Stimulated activated naive B cell treated with anti-CD40 and anti-IgM and Interleukin-4, amounts not matched to agents 10 μg/mL and 1 μg/mL and 100 μg/mL, for 72 hours (primary cell): ENCODE results near the gene IFNG.
"Not testable (repeated sequence)": the region's sequence is repeated elsewhere in the genome, so short reads cannot be mapped to it uniquely, and the experiment has no call there.

Source experiments
- ATAC-seq, 2 donors: fragments of 150-1000 bp; cut with Tn5 transposase; replicated peaks; 2 replicates each; pipeline ENCODE4 v1.10.0; 2021; ENCODE audit warnings: moderate library complexity in 1 of 2
- DNase-seq: peaks from one replicate; pipeline ENCODE4 v3.0.0; 2021
- H3K27ac Mint-ChIP-seq: one replicate; pipeline ENCODE4 v1.8.0; 2022; ENCODE audit warnings: mild to moderate bottlenecking, mixed read lengths
- H3K27me3 Mint-ChIP-seq, 2 donors: one replicate each; pipeline ENCODE4 v1.8.0; 2022; ENCODE audit warnings: mixed read lengths in 2 of 2
- H3K36me3 Mint-ChIP-seq, 2 donors: one replicate each; pipeline ENCODE4 v1.8.0; 2022; ENCODE audit warnings: mixed read lengths in 2 of 2, mild to moderate bottlenecking in 1 of 2
- H3K4me1 Mint-ChIP-seq, 2 donors: one replicate each; pipeline ENCODE4 v1.8.0; 2022; ENCODE audit warnings: mixed read lengths in 2 of 2, mild to moderate bottlenecking in 1 of 2
- H3K4me3 Mint-ChIP-seq, 2 donors: one replicate each; pipeline ENCODE4 v1.8.0; 2022; ENCODE audit warnings: mild to moderate bottlenecking in 2 of 2, mixed read lengths in 2 of 2, moderate library complexity in 1 of 2
- H3K9me3 Mint-ChIP-seq, 2 donors: one replicate each; pipeline ENCODE4 v1.8.0; 2022; ENCODE audit warnings: mixed read lengths in 2 of 2, mild to moderate bottlenecking in 1 of 2

The IFNG gene

DNA sequence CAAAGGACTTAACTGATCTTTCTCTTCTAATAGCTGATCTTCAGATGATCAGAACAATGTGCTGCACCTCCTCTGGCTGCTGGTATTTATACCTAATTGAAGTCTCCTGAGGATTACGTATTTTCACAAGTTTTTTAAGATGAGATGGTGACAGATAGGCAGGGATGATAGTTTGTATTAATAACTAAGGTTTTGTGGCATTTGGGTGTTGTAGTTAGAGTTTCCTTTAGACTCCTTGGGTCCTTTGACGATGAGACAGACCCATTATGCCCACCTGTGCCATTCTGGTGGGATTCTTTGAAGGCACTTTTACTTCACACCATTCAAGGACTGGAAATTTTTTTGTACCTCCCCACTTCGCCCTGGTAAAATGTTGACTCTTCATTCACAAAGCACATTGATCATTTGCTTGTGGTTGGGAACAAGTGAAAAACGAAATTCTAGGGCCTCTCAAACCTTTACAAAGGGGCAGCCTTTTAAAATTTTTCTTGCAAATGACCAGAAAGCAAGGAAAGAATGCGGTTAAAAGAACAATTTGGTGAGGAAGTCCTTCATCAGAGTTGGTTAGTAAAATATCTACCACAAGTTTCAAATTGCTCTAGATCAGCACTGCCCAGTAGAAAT, at the start of gene IFNG:
Gene IFNG, minus strand, starts transcription at position 60 of the 624 bp plus-strand sequence. CDS start 125 bp downstream, outside the sequence.
- no peaks in the 10 kb centered on the region for H3K9me3 Mint-ChIP-seq
- ATAC-seq (no peak), DNase-seq (no peak)
- H3K27me3 Mint-ChIP-seq, result no peaks in the 10 kb centered on the region
- no peaks in the 10 kb centered on the region for H3K36me3 Mint-ChIP-seq
- no peak within 1 kb of the TSS for H3K4me3 Mint-ChIP-seq
- H3K27ac Mint-ChIP-seq, result no peak within 1 kb of the TSS
- H3K4me1 Mint-ChIP-seq, result peaks cover 7 to 20% of the 10 kb centered on the region in 2 donors

DNA sequence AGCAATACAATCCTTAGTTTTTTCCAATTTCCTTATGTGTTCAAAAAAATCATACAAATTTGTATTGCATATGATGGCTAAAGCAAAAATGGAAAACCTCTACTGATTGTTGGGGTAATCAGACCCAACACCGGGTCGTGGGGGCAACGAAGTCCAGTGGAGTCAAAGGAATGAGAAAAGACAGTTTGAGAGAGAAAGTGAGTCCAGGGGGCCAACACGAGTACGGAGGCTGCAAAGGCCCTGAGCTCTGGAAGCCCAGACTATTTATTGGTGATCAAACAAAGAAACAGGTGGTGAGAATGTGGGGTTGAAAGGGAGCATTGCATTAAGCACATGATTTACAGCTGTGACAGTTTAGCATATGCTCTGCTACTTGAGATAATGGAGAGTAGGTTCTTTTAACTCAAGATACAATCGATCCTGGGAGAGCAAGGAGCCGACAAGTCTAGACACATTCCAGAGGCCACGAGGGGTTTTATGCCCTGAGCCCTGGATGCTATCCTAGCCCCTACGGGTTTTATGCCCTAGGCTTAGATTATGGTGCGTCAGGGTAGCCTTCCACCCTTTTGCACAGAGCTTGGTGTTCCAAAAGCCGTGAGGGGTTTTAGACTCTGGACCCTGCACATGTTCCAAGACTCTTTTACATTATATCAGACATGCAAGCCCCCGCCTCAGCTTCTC, 49.6 kb upstream of the IFNG start:
- H3K4me1 Mint-ChIP-seq, H3K4me3 Mint-ChIP-seq: not testable (repeated sequence)

DNA sequence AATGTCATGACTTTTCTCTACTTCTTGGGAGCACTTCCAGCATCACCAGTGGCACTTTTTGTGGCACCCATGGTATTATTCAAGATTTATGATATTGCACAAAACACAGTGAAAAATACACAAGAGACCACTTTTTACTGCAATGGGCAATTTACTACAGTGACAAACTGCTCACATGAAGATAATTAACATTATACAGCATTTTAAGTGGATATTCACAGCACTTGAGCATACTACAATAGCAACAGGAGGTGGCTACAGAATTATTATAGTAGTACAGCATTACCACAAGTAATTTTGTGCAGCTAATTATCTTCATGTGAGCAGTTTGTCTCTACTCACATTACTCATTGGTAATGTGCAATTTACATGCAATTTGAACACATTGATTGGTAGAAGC, 47.7 kb upstream of the IFNG start:
- Mint-ChIP-seq H3K4me1 (no peaks in the 10 kb centered on the region), H3K36me3 (no peaks in the 10 kb centered on the region), H3K4me3 (no peak overlapping the region), H3K27ac (no peak overlapping the region), H3K27me3 (peaks cover 0 to 15% of the 10 kb centered on the region in 2 donors), H3K9me3 (no peaks in the 10 kb centered on the region)
- DNase-seq (no peak), ATAC-seq (no peak)

More for the DNA sequence above, 49.6 kb upstream of the IFNG start:
- DNase-seq, ATAC-seq, H3K9me3 Mint-ChIP-seq, H3K27ac Mint-ChIP-seq, H3K36me3 Mint-ChIP-seq: not testable (repeated sequence)
- H3K27me3 Mint-ChIP-seq, result peaks cover 0 to 15% of the 10 kb centered on the region in 2 donors

DNA sequence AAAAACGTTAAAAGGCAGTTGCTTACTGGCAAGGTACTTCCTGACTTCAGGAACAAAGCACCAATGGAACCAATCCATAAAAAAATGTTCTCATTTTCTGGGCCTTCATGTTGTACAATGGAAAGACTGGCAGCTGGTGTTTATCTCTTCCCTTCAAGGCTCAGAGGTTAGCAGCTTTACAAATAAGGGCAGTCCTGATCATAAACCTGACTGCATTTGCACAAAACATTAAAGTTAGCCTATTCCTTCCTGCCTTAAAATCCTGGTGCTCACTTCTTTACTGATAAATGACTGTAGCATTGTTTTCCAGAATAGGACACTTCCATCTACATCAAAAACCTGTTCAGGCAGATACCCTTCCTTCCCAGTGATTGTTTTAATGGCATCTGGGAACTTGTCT, 46.9 kb upstream of the IFNG start:
- no peak for ATAC-seq
- H3K4me1 Mint-ChIP-seq, result no peaks in the 10 kb centered on the region
- no peak for DNase-seq
- no peaks in the 10 kb centered on the region for H3K36me3 Mint-ChIP-seq
- H3K9me3 Mint-ChIP-seq, result no peaks in the 10 kb centered on the region
- no peak overlapping the region for H3K4me3 Mint-ChIP-seq
- no peak overlapping the region for H3K27ac Mint-ChIP-seq
- peaks cover 0 to 7% of the 10 kb centered on the region in 2 donors for H3K27me3 Mint-ChIP-seq

DNA sequence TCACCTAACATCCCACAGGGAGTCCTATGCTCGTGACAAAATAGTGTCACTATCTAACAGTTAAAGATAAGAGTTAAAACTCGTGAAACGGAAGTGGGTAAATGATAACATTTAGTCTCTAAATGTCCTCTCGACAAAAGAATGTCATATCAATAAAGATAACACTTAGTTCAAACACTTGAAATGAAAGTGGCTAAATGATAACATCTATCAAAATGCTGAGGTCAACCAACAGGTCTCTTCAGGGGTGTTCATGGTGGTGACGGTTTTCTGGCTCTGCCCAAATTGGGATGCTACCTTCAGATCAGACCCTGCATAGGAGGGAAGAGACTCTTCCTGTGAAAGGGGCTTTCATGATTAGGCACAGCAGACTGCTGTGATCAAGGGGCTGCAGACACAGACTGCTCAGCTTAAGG, 43.9 kb upstream of the IFNG start:
- DNase-seq (no peak), ATAC-seq (no peak)
- H3K36me3 Mint-ChIP-seq, result no peaks in the 10 kb centered on the region
- H3K4me1 Mint-ChIP-seq, result no peaks in the 10 kb centered on the region
- no peak overlapping the region for H3K4me3 Mint-ChIP-seq
- H3K9me3 Mint-ChIP-seq, result no peaks in the 10 kb centered on the region
- H3K27me3 Mint-ChIP-seq, result no peaks in the 10 kb centered on the region
- H3K27ac Mint-ChIP-seq, result no peak overlapping the region

DNA sequence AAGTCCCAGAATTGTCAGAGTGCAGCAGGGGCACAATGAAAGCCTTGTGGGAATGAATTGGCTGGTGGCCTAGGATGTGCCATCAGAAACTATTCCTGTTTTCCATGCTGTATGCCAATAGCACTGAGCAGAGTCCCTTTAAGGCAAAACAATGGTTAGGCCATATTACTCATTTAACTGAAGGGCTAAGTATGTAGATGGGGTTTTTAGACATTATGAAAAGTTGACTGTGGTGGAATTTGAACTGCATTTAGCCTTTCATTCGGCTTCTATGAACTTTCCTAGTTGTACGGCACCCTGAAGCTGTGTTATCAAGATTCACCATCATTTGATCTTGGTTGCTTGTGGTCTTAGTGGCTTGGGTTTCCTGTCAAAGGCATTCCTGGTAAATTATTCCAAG, 41.3 kb upstream of the IFNG start:
- Mint-ChIP-seq H3K9me3 (no peaks in the 10 kb centered on the region), H3K27me3 (no peaks in the 10 kb centered on the region), H3K36me3 (no peaks in the 10 kb centered on the region), H3K4me3 (no peak overlapping the region), H3K4me1 (no peaks in the 10 kb centered on the region), H3K27ac (no peak overlapping the region)
- ATAC-seq (no peak), DNase-seq (no peak)

DNA sequence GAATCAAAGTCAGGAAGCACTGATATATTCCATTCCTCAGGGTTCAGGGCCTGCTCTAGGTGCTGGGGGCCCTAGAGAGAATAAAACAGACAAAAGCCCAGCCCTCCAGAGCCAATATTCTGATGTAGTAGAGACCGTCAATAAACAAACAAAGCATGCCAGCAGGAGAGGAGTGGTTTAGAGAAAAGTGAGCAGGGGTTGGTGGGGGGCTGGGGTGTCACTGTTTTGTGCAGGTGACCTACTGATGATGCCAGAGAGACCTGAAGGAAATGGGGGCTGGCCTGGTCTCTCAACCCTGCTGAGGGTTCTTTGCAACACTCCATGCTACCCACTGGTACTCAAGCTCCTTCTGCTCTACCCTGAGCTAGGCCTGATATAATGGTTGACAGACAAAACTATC, 39.6 kb upstream of the IFNG start:
- Mint-ChIP-seq H3K9me3 (no peaks in the 10 kb centered on the region), H3K27me3 (no peaks in the 10 kb centered on the region), H3K36me3 (no peaks in the 10 kb centered on the region), H3K27ac (peak overlapping the region; percentile 38), H3K4me1 (no peaks in the 10 kb centered on the region), H3K4me3 (no peak overlapping the region)
- DNase-seq, result no peak
- ATAC-seq, result no peak

DNA sequence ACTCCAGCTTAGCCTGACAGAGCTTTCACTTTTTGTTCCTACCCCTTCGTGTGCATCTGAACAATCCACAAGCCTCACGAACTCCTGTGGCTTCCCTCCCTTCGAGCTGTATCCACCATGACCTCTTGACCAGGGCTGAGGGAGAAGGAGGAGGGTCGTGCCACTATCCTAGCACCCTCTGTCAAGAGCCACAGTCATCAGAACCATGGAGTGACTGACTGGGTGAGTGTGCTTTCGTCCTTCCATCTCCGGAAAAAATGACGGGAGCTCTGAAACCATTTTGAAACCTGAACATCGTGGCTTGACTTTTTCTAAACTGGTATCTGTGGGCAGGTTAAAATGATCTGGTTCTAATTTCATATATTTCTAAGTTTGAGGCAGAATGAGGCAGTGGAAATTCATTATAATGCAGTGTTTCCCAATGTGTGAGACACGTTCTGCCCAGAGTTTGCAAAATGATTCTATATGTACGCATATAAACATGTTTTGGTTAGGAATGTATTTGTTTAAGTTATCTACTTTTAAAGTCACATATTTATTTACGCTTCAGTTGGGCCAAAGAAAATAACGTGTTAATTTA, 39.1 kb upstream of the IFNG start:
- no peak overlapping the region for H3K4me3 Mint-ChIP-seq
- no peak for ATAC-seq
- no peaks in the 10 kb centered on the region for H3K27me3 Mint-ChIP-seq
- DNase-seq, result no peak
- no peak overlapping the region for H3K27ac Mint-ChIP-seq
- no peaks in the 10 kb centered on the region for H3K36me3 Mint-ChIP-seq
- no peaks in the 10 kb centered on the region for H3K4me1 Mint-ChIP-seq
- no peaks in the 10 kb centered on the region for H3K9me3 Mint-ChIP-seq

DNA sequence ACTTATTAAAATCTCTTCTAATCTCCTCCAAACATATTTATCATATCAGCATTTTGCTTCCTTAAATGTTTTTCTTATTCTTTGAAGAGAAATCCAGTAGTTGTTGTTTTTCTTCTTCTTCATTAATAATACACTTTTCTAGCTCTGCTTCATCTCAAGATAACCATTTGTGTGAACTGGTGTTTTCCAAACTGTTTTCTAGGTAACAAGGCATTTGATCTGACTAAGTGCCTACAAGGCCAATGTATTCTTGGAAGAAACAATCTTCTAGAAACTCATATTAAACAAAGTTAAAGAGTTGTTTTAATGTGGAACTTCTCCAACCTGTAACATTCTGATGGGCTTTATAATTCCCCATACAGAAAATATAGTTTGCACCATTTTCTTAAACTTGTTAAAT, 30.8 kb upstream of the IFNG start:
- Mint-ChIP-seq H3K4me1 (peaks cover 0 to 3% of the 10 kb centered on the region in 2 donors), H3K27ac (no peak overlapping the region), H3K36me3 (no peaks in the 10 kb centered on the region), H3K9me3 (no peaks in the 10 kb centered on the region), H3K27me3 (peaks cover 6 to 13% of the 10 kb centered on the region in 2 donors), H3K4me3 (no peak overlapping the region)
- ATAC-seq (no peak), DNase-seq (no peak)

DNA sequence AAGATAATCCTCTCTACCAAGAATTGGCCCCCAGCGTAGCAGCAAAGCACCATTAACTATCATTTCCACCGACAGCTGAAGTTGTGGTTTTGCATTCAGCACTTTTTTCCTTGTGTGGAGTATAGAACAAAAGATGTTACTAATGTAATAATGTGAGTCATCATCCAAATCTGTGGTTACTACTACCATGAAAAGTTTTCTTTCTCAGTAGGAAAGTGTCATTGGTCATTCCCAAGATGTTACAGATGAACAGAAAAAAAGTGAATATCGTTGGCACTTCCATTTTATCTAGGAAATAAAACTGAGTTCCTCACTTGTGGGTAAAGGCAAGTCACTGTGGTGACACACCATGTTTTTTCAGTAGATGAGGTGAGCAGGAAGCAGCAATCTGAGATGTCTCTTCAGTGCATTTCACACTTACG, 30.3 kb upstream of the IFNG start:
- no peaks in the 10 kb centered on the region for H3K36me3 Mint-ChIP-seq
- H3K27me3 Mint-ChIP-seq, result peaks cover 6 to 13% of the 10 kb centered on the region in 2 donors
- no peak overlapping the region for H3K4me3 Mint-ChIP-seq
- no peak for ATAC-seq
- H3K9me3 Mint-ChIP-seq, result no peaks in the 10 kb centered on the region
- H3K4me1 Mint-ChIP-seq, result peaks cover 0 to 3% of the 10 kb centered on the region in 2 donors
- no peak for DNase-seq
- no peak overlapping the region for H3K27ac Mint-ChIP-seq

DNA sequence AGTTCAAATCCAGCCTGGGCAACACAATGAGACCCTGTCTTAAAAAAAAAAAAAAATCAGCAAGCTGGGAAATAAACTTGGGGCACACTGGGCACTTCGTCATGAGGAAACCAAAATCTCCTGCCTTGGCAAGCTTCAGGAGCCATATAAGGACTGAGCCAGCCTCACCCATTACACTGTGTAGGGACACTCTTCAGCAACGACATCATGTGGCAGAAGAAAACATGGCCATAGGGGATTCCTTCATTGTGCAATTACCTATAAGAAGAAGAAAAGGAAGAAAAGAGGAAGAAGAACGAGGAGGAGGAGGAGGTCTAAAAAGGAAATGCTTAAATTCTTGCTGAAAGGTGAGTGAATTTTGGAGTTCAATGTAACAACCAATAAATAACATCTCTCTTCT, 26.1 kb upstream of the IFNG start:
- ATAC-seq (no peak), DNase-seq (no peak)
- no peak overlapping the region for H3K27ac Mint-ChIP-seq
- H3K27me3 Mint-ChIP-seq, result peaks cover 6 to 13% of the 10 kb centered on the region in 2 donors
- no peaks in the 10 kb centered on the region for H3K9me3 Mint-ChIP-seq
- no peak overlapping the region for H3K4me3 Mint-ChIP-seq
- no peaks in the 10 kb centered on the region for H3K36me3 Mint-ChIP-seq
- peaks cover 12 to 14% of the 10 kb centered on the region in 2 donors for H3K4me1 Mint-ChIP-seq

DNA sequence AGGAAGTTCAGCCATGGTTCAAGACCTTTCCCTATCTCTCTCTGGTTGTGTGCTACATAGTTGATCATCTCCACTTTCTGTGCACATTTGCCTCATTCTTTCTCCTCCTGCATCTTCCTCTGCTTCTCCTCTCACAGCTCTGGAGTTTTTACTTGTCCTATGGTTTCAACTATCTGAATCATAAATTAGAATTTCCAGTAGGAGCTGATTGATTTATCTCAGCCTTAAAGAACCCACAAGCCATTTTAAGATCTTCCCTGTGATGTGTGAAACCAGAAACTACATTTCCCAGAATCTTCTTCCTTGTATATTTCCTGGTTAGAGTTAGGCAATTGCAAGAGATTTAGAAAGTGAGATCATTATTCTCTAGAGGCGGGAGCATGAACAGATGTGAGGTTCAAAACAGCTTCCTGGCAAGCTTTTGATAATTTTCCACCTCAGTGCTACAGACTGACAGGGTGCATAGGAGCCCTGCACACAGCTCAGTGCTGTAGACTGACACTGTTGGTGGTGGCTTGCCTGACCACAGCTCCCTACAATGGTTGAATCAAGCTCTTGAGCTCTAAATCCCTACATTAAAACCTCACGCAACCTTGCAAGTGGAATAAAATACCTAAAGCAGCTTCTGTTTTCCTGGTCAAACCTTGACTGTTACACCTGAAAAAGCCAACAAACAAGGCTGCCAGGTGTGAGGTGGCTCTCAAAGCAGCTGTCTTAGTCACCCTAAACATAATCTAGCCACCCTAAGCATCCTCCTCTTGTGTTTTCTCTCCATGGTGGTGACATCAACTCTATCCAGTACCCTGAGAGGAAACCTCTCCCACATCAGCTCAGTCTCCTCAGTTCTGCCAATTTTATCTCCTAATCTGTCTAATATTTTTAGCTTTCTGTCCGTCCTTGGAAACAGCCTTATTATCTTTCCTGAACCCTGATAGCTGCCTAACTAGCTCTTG, 21.5 kb upstream of the IFNG start:
- no peak for DNase-seq
- peak overlapping the region; percentile 22 for H3K27ac Mint-ChIP-seq
- H3K9me3 Mint-ChIP-seq, result peaks cover 0 to 1% of the 10 kb centered on the region in 2 donors
- ATAC-seq, result peak; percentile 86 to 91
- no peaks in the 10 kb centered on the region for H3K27me3 Mint-ChIP-seq
- H3K4me1 Mint-ChIP-seq, result peaks cover 16 to 18% of the 10 kb centered on the region in 2 donors
- no peak overlapping the region for H3K4me3 Mint-ChIP-seq
- H3K36me3 Mint-ChIP-seq, result no peaks in the 10 kb centered on the region

DNA sequence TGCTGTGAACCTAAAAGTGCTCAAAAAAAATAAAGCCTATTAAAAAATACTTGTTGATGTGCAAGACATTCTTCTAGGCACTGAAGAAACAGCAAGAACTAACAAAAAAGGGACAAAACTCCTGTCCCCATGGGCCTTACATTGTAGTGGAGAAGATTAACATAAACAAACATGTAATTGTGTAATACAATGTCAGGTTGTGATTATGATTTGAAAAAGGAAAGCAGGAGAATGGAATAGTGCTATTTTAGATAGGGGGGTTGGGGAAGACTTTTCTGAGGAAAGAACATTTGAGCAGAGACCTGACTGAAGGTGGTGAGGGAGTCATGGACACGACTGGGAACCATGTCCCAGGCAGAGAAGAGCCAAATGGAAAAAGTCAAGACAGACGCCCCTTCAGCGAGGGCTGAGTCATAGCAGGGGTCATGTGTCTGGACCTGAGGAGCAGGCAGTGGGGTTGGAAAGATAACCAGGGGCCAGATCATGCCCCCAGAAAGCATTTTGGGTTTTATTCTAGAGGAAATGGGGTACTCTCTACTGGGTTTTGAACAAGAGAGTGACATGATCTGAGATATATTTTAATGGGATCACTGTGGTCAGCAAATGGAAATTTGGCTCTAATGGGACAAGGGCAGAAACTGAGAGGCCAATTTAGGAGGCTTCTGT, 19.4 kb upstream of the IFNG start:
- H3K27me3 Mint-ChIP-seq, result no peaks in the 10 kb centered on the region
- H3K4me1 Mint-ChIP-seq, result peaks cover 21 to 33% of the 10 kb centered on the region in 2 donors
- ATAC-seq, result no peak
- peaks cover 0 to 3% of the 10 kb centered on the region in 2 donors for H3K9me3 Mint-ChIP-seq
- no peak for DNase-seq
- no peak overlapping the region for H3K4me3 Mint-ChIP-seq
- H3K36me3 Mint-ChIP-seq, result no peaks in the 10 kb centered on the region
- H3K27ac Mint-ChIP-seq, result no peak overlapping the region

DNA sequence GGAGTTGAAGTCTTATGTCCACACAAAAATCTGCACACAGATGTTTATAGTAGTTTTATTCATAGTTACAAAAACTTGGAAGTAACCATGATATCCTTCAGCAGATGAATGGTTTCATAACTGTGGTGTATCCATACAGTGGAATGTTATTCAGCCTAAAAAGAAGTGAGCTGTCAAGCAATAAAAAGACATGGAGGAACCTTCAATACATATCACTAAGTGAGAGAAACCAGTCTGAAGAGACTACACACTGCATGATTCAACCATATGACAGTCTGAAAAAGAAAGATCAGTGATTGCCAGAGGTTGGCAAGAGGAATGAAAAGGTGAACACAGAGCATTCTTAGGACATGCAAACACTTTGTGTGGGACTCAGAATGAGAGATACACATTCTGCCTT, 18.6 kb upstream of the IFNG start:
- Mint-ChIP-seq H3K9me3 (peaks cover 0 to 3% of the 10 kb centered on the region in 2 donors), H3K27ac (no peak overlapping the region), H3K27me3 (no peaks in the 10 kb centered on the region), H3K4me3 (no peak overlapping the region), H3K4me1 (peaks cover 21 to 33% of the 10 kb centered on the region in 2 donors), H3K36me3 (no peaks in the 10 kb centered on the region)
- ATAC-seq (no peak), DNase-seq (no peak)
